ENCODE results near the gene VEGFC.
A peak's percentile ranks its signal among the peaks of the same experiment; 100 is the strongest.

The VEGFC gene

DNA sequence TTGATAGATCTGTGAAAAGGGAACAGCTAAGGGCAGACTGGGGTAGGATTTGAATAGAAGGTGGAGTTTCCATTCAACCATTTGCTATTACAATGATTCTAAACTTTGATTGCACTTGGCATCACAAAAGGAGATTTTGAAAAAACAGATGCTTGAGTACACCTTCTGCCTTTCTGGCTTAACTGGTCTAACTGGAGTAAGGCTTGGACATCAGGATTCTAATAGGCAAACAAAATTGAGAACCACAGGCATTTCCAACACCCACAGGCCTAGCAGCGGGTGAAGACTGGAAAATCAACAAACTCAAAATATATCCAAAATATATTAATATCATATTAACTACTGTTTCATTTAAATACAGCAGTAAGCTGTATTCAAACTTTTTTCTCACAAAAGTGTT is 1.9 kb upstream of the VEGFC start:
- Histone ChIP-seq H3K36me3 (ENCODE audit: control insufficient read depth, insufficient read depth, low read length) (no peaks in the 10 kb centered on the region), H3K9me3 (ENCODE audit: control insufficient read depth, low read length) (no peaks in the 10 kb centered on the region), H3K27ac (no peak overlapping the region), H3K27me3 (ENCODE audit: control insufficient read depth, insufficient read depth, low read length) (no peaks in the 10 kb centered on the region), H3K9ac (no peak overlapping the region), H2AFZ (no peak overlapping the region), H3K4me1 (no peaks in the 10 kb centered on the region), H3K79me2 (no peaks in the 10 kb centered on the region), H3K4me3 (ENCODE audit: low read depth, low read length) (no peak overlapping the region), H3K4me2 (ENCODE audit: low read length) (no peak overlapping the region)
- TF ChIP-seq, protein P1, sequence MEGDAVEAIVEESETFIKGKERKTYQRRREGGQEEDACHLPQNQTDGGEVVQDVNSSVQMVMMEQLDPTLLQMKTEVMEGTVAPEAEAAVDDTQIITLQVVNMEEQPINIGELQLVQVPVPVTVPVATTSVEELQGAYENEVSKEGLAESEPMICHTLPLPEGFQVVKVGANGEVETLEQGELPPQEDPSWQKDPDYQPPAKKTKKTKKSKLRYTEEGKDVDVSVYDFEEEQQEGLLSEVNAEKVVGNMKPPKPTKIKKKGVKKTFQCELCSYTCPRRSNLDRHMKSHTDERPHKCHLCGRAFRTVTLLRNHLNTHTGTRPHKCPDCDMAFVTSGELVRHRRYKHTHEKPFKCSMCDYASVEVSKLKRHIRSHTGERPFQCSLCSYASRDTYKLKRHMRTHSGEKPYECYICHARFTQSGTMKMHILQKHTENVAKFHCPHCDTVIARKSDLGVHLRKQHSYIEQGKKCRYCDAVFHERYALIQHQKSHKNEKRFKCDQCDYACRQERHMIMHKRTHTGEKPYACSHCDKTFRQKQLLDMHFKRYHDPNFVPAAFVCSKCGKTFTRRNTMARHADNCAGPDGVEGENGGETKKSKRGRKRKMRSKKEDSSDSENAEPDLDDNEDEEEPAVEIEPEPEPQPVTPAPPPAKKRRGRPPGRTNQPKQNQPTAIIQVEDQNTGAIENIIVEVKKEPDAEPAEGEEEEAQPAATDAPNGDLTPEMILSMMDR (IDR thresholded peaks at IDR 0.05), result no peak

- no peak overlapping the region for H3K9ac ChIP-seq
- H3K36me3 ChIP-seq (ENCODE audit: control insufficient read depth, insufficient read depth, low read length), result no peaks in the 10 kb centered on the region
- H2AFZ ChIP-seq, result no peak overlapping the region
Measured at GRCh38 chr4:176794151-176794550, 1.4 kb upstream of the VEGFC start.

GRCh38 chr4:176793060-176793605 is 411 bp upstream of the VEGFC start:
- no peaks in the 10 kb centered on the region for H3K4me1 ChIP-seq
- H3K27me3 ChIP-seq (ENCODE audit: control insufficient read depth, insufficient read depth, low read length), result no peaks in the 10 kb centered on the region
- peak overlapping the region; percentile 47 for H3K4me2 ChIP-seq (ENCODE audit: low read length)
- no peaks in the 10 kb centered on the region for H3K9me3 ChIP-seq (ENCODE audit: control insufficient read depth, low read length)
- H3K4me3 ChIP-seq (ENCODE audit: low read depth, low read length), result peak overlapping the region; percentile 16
- no peak overlapping the region for H3K27ac ChIP-seq
- peak overlapping the region; percentile 42 for H2AFZ ChIP-seq
- TF ChIP-seq, protein P1 (IDR thresholded peaks at IDR 0.05), result no peak
- no peaks in the 10 kb centered on the region for H3K79me2 ChIP-seq
- no peaks in the 10 kb centered on the region for H3K36me3 ChIP-seq (ENCODE audit: control insufficient read depth, insufficient read depth, low read length)
- no peak overlapping the region for H3K9ac ChIP-seq

More at GRCh38 chr4:176794151-176794550, 1.4 kb upstream of the VEGFC start:
- Histone ChIP-seq H3K4me2 (ENCODE audit: low read length) (no peak overlapping the region), H3K27me3 (ENCODE audit: control insufficient read depth, insufficient read depth, low read length) (no peaks in the 10 kb centered on the region), H3K79me2 (no peaks in the 10 kb centered on the region), H3K4me3 (ENCODE audit: low read depth, low read length) (no peak overlapping the region), H3K4me1 (no peaks in the 10 kb centered on the region), H3K27ac (no peak overlapping the region), H3K9me3 (ENCODE audit: control insufficient read depth, low read length) (no peaks in the 10 kb centered on the region)
- TF ChIP-seq, protein P1 (IDR thresholded peaks at IDR 0.05), result no peak

GRCh38 chr4:176791591-176792325 is 964 bp downstream of the VEGFC start:
- Histone ChIP-seq H3K4me3 (ENCODE audit: low read depth, low read length) (peak overlapping the region; percentile 68), H3K27ac (peak overlapping the region; percentile 15), H3K4me1 (no peaks in the 10 kb centered on the region), H3K4me2 (ENCODE audit: low read length) (peak overlapping the region; percentile 98), H3K27me3 (ENCODE audit: control insufficient read depth, insufficient read depth, low read length) (no peaks in the 10 kb centered on the region), H2AFZ (peak overlapping the region; percentile 62), H3K79me2 (no peaks in the 10 kb centered on the region), H3K9ac (no peak overlapping the region), H3K9me3 (ENCODE audit: control insufficient read depth, low read length) (no peaks in the 10 kb centered on the region), H3K36me3 (ENCODE audit: control insufficient read depth, insufficient read depth, low read length) (no peaks in the 10 kb centered on the region)
- TF ChIP-seq, protein P1 (IDR thresholded peaks at IDR 0.05), result no peak
